Raji (cell line): ENCODE measurements around the gene GUCA2B.

Source experiments
- POLR2A ChIP-seq: IDR thresholded peaks from 2 replicates; pipeline ENCODE4 v1.6.1; 2011; ENCODE audit warnings: low read depth, low read length, control low read depth; ENCODE audit not compliant: insufficient read depth

Gene GUCA2B

DNA sequence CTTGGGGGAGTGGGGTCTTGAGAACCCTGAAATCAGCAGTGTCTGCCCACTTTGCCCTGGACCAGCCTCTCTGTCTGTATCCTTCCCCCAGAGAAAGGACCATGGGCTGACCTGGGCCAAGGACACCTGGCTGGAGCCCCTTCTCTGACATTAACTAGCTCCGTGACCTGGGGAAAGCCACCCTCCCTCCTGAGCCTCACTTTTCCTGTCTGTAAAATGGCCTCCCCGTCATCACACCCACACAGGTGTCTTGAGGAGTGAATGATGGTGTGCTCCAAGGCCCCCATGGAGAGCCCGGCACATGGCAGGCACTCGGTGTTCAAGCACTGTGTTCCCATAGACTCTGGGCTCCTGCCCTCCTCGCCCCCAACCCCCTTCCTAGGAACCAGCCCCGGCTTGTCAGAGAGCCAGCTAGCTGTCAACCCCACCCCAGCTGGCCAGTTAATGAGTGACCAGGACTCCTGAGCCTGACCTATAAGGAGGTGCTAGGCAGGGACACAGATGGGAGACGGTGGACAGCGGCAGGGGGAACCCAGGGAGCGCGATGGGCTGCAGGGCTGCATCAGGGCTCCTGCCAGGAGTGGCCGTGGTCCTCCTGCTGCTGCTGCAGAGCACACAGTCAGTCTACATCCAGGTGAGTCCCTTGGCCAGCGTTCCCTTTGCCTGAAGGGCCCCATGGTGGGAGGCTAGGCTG lies at the start of gene GUCA2B:
TSS of gene GUCA2B (plus strand) at position 504 of the 694 bp plus-strand sequence. CDS start at position 545, 41 bp downstream.
- no peak for TF ChIP-seq POLR2A

DNA sequence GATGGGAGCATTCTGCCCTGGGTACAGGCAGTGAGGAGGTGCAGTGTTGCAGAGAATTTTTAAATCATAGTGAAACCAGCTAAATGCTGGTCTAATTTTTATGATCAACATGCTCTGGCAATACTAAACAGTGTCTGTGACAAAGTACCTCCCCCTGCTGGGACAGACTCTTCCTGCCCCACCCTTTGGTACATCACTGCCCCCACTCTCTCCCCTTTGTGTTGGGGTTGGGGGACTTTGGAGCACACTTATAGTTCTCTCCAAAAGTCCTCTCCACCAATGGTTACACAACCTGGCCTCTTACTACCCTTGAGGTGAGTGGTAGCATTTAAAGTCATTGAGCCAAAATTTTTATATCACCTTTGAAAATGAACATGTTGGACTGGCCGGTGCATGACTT lies 48.2 kb upstream of the GUCA2B start:
- TF ChIP-seq POLR2A = no peak

DNA sequence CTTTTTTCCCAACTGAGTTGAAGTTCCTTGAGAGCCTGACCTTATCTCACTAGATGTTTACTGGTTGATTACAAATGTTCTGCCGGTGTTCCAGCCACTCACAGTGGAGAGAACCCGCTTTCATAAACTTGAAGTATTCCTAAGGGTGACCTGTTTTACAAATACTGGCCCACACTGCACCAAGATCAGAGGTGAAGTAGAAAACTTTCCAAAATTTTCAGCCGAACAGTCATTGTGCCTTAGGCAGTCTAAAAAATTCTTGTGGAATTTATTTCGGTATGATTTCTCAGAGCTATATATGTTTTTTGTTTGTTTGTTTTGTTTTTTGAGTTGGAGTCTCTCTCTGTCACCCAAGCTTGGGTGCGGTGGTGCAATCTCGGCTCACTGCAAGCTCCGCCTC lies 44.9 kb upstream of the GUCA2B start:
- no peak for TF ChIP-seq POLR2A

DNA sequence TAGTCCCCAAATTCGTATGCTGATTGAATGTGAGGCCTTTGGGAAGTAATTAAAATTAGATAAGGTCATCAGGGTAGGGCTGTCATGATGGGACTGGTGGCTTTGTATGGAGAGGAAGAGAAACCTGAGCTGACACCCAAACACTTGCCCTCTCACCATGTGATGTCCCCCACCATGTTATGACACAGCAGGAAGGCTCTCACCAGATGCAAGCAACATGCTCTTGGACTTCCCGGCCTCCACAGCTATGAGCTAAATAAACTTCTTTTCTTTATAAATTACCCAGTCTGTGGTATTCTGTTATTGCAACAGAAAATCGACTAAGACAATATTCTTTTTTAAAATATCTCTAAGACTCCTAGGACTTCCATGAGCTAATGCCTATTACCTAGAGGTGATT lies 43.6 kb upstream of the GUCA2B start:
- TF ChIP-seq POLR2A = no peak

DNA sequence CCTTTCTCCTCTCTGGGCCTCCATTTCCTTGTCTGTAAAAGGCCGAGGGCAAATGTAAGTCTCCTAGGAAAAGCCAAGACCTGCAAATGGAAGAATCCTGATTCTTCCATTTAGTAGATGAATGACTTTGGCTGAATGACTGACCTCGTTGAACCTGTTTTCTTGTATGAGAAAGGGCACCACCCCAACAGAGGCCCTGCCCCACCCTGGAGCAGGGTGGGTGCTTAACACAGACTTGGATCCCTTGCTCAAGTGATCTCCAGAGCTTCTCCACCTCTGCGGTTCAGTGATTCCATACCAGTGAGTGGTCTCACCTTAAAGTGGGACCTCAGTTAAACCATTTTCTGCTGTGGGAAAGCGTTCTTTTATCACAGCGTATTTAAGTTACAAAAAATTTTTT lies 39.0 kb upstream of the GUCA2B start:
- TF ChIP-seq POLR2A = no peak

DNA sequence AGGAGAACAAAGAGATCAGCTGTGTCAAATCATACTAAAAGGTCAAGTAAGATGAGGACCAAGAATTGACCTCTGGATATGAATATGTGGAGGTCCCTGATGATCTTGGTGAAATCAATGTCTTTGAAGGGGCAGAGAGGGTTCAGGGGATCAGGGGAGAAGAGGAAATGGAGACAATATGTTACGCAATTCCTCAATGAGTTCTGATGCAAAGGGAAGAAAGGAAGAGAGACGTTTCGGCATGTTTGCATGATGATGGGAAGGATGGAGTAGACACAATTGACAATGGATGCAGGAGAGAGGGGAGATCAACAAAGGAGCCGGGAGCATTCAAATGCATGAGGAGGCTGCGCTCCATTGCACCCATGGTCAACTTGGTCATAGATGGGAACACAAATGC lies 36.0 kb upstream of the GUCA2B start:
- TF ChIP-seq POLR2A = no peak

DNA sequence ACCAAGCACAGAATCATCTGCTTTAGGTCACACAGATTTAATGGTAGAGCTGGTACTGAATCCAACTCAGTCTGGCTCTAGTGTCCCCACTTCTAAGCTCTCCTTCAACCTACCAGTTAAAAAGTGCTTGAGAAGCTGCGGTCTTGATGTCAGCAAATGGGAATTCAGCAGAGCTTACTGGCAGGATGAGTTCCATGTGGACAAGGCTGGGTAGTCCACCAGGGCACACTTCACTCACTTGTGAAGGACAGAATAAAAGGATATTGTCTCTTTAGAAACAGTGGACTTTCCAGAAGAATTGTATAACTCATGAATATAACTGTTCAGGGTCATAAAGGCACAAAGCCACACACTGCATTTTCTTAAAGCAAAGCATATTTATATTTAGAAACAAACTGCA lies 35.1 kb upstream of the GUCA2B start:
- TF ChIP-seq POLR2A = no peak

DNA sequence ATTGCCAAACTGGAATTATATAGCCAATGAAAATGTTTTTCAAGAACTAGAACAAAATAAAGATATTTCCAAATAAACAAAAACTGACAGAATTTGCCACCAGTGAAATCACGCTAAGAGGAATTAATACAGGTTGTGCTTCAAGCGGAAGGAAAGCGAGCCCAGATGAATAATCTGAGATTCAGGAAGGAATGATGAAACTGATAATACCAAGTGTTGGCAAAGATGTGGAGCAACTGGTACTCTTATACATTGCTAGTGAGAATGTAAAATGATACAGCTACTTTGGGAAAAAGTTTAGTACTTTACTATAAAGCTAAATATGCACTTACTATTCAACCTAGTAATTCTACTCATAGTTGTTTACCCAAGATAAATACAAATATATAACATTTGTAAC lies 30.8 kb upstream of the GUCA2B start:
- TF ChIP-seq POLR2A = no peak

DNA sequence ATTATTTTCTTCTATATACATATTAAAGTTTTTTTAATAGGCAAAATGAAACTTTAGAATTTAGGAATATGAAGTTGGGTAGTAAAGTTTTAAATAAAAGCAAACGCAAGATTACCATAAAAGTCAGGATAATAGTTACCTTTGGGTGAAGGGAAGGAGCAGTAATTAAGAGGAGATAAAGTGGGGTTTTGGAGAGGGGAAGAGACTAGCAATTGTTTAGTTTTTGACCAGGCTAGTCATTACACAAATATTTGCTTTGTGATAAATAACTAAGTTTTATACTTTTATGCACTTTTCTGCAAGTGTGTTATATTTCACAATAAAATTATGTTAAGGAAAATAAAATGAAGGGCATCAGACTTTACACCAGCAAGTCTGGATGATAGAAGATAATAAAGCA lies 27.7 kb upstream of the GUCA2B start:
- no peak for TF ChIP-seq POLR2A

DNA sequence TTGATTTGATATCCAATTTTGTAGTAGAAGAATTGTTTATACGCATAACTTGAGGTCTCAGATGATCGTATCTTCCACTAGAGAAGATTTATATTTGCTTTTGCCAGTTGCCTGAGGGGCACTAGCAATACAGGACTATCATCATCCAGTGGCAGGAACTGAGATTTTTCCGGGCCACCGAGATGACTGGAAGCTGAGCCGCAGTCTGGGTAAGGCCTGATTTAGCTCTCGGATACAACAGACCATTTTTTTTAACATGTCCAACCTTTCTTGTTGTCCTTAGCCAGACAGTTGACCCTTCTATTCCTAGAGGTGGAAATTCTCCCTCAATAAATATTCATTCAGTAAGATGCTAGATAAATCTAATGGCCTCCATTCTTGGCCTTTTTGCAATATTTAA lies 25.4 kb upstream of the GUCA2B start:
- TF ChIP-seq POLR2A = no peak

DNA sequence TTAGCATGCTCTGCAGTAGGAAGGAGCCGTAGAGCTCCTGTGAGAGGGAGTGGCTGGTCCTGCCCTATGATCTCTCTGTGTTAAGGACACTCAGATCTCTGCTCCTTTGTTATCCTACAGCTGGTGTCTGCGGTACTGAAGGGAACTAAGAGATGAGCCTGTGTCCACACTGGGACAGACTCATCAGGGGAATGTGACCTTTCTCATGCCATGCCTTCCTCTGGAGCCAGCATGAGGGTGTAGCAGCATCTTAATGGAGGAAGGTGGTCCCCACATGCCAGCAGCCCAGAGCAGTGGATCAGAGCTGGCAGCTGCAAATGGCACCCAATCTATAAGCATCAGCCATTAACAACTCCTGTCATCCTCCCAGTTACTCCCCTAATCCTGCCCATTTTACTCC lies 24.7 kb upstream of the GUCA2B start:
- no peak for TF ChIP-seq POLR2A

DNA sequence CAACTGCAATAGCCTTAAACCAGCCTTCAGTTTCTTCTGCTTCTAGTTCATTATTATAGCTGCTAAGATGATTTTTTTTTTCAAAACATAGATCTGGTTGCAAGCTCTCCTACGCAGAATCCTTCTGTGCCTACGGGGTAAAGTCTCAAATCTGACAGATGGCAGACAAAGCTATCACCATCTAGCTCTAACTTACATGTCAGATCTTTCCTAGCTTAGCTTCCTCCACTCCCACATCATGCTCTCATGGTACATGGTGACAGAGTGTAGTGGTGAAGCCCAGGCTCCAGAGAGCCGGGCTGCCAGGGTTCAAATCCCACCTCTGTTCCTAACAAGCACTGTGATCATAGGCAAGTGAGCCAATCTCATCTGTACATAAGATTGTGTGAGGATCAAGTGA lies 24.2 kb upstream of the GUCA2B start:
- TF ChIP-seq POLR2A = no peak

DNA sequence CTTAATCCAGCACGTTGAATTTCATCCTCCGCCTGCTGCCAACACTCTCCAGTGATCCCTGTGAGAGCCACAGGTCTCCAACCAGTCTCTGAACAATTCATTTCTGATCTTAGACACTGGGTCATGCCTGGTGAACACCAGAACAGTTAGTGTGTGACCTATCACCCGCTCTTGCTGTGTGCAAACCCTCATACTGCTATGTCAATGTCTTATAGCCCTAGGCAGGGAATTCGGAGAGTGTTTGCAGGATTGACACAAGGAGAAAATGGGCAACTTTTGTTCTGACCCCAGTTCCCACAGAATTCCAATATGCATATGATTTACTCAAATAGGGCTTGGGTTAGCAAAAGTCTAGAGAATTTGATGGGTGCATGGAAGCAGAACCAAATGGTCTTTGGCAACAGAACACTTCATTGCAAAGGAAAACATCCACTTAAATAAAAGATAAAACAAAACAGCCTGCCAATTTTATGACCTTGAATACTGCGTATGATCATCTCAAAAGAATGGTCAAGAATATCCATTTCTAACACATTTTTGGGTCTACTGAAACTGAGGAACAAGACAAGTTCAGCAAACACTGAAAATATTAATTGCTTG lies 23.0 kb upstream of the GUCA2B start:
- no peak for TF ChIP-seq POLR2A

DNA sequence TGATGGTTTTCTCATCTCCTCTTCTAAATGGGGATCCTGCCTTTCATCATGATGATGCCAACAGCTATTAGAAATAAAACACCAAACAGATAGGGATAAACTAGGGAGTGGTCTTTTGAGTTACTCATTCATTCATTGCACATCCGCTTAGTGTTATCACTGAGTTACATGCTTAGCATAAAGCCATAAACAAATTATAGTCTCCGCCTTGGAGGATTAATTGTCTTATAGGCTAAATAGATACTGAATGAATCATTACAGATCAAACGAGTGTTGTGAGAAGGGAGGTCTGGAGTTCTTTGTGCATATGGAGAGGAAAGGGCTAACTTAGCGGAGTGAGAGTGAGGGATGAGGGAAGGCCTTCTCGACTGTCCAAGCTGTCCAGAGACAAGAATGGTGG lies 19.8 kb upstream of the GUCA2B start:
- TF ChIP-seq POLR2A = no peak

DNA sequence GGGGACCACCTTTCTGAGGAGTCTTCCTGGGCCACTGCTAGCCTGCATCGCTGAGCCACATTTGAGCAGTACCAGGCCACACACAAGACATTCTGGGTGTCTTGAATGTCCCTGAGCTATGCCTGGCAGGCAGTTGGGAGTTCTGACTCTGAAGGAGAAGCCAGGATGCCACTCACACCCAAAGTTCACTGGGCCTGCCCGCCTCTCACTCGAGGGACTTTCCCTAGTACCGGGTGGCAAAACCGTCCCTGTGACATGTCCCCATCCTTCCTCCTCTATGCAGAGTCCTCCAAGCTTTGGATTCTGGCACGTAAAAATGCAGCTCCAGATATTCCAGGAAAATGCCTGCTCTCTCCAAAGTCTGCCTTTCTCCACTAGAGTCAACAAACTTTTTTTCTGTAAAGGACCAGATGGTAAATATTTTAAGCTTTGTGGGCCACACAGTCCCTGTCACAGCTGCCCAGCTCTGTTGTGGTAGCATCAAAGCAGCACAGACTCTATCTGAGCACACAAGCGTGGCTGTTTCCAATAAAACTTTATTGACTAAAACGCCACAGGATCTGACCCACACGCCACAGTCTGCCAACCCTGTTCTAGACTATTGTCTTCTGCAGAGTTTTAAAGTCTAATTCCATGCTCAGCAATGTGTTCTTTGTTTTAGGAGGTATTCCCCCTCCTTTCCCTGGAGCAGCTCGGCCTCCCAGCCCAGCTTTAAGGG lies 19.2 kb upstream of the GUCA2B start:
- TF ChIP-seq POLR2A = no peak

DNA sequence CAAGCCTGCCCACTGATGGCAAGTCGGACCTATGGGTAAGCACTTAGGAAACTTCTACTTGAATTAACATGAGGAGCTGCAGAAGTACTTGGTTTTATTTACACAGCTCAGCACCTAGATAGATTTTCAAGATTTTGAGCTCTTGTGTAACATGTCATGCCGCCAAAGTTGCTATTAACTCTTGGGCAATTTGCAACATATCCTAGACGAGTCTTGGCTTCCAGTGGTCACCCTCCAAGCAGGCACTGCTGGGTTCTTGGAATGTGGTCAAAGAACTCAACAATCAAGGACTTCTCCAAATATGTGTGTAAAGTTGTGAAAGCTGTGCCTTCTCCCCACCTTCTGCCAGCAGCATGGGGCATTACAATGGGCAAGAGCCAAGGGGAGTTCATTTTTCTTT lies 17.8 kb upstream of the GUCA2B start:
- TF ChIP-seq POLR2A = no peak
